ENCODE data around the gene EXOSC7.

DNA sequence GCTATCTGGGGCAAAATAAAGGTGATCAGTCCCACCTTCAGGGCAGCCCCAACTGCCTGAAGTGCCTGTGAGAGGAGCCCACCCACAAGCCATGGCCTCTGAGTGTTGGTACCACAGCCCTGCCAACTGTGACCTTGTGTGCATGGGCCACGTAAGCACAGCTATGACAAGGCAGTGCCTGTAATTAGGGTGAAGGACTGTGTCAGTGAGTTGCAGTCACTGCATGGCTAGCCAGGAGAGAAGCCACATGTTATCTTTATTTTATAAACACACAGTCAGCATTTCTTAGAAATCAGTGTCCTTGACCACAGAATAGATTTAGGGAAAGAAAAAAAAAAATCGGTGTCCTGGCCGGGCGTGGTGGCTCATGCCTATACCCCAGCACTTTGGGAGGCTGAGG is 24.8 kb downstream of the EXOSC7 start:
- TF ChIP-seq TAF1 (IDR thresholded peaks at IDR 0.05; ENCODE audit: borderline replicate concordance, low read depth, low read length) (no peak), NFIC (IDR thresholded peaks at IDR 0.05; ENCODE audit: borderline replicate concordance) (no peak), YY1 (IDR thresholded peaks at IDR 0.05; ENCODE audit: low read depth) (no peak), MXI1 (IDR thresholded peaks at IDR 0.05; ENCODE audit: low read depth, low read length) (no peak)
- TF ChIP-seq, protein P1, sequence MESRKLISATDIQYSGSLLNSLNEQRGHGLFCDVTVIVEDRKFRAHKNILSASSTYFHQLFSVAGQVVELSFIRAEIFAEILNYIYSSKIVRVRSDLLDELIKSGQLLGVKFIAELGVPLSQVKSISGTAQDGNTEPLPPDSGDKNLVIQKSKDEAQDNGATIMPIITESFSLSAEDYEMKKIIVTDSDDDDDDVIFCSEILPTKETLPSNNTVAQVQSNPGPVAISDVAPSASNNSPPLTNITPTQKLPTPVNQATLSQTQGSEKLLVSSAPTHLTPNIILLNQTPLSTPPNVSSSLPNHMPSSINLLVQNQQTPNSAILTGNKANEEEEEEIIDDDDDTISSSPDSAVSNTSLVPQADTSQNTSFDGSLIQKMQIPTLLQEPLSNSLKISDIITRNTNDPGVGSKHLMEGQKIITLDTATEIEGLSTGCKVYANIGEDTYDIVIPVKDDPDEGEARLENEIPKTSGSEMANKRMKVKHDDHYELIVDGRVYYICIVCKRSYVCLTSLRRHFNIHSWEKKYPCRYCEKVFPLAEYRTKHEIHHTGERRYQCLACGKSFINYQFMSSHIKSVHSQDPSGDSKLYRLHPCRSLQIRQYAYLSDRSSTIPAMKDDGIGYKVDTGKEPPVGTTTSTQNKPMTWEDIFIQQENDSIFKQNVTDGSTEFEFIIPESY (IDR thresholded peaks at IDR 0.05; ENCODE audit: borderline replicate concordance, low read depth): no peak
- TF ChIP-seq, protein P2, sequence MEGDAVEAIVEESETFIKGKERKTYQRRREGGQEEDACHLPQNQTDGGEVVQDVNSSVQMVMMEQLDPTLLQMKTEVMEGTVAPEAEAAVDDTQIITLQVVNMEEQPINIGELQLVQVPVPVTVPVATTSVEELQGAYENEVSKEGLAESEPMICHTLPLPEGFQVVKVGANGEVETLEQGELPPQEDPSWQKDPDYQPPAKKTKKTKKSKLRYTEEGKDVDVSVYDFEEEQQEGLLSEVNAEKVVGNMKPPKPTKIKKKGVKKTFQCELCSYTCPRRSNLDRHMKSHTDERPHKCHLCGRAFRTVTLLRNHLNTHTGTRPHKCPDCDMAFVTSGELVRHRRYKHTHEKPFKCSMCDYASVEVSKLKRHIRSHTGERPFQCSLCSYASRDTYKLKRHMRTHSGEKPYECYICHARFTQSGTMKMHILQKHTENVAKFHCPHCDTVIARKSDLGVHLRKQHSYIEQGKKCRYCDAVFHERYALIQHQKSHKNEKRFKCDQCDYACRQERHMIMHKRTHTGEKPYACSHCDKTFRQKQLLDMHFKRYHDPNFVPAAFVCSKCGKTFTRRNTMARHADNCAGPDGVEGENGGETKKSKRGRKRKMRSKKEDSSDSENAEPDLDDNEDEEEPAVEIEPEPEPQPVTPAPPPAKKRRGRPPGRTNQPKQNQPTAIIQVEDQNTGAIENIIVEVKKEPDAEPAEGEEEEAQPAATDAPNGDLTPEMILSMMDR (IDR thresholded peaks at IDR 0.05): no peak
- TF ChIP-seq, protein P3, sequence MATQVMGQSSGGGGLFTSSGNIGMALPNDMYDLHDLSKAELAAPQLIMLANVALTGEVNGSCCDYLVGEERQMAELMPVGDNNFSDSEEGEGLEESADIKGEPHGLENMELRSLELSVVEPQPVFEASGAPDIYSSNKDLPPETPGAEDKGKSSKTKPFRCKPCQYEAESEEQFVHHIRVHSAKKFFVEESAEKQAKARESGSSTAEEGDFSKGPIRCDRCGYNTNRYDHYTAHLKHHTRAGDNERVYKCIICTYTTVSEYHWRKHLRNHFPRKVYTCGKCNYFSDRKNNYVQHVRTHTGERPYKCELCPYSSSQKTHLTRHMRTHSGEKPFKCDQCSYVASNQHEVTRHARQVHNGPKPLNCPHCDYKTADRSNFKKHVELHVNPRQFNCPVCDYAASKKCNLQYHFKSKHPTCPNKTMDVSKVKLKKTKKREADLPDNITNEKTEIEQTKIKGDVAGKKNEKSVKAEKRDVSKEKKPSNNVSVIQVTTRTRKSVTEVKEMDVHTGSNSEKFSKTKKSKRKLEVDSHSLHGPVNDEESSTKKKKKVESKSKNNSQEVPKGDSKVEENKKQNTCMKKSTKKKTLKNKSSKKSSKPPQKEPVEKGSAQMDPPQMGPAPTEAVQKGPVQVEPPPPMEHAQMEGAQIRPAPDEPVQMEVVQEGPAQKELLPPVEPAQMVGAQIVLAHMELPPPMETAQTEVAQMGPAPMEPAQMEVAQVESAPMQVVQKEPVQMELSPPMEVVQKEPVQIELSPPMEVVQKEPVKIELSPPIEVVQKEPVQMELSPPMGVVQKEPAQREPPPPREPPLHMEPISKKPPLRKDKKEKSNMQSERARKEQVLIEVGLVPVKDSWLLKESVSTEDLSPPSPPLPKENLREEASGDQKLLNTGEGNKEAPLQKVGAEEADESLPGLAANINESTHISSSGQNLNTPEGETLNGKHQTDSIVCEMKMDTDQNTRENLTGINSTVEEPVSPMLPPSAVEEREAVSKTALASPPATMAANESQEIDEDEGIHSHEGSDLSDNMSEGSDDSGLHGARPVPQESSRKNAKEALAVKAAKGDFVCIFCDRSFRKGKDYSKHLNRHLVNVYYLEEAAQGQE (IDR thresholded peaks at IDR 0.05; ENCODE audit: low read depth, low read length): no peak
